OCI-LY3 (cell line): Measurements from ENCODE around the gene RASA2.

Source experiments
- H2AFZ ChIP-seq: fragments of 200-600, 300-600 bp; shearing (Covaris generic); 2 replicates; pipeline ENCODE4 v1.6.0; 2014; ENCODE audit warnings: antibody characterized with exemption, low read depth, low read length
- H3K27ac ChIP-seq: fragments of 200-600, 300-600 bp; sonication (generic); 2 replicates; pipeline ENCODE4 v1.5.1; 2014; ENCODE audit warnings: mild to moderate bottlenecking, low read length, moderate library complexity, mixed read lengths
- H3K27me3 ChIP-seq: fragments of 200-600, 300-600 bp; sonication (generic); 2 replicates; pipeline ENCODE4 v1.6.1; 2014; ENCODE audit warnings: low read depth, low read length, mixed read lengths
- H3K36me3 ChIP-seq: fragments of 200-600, 300-600 bp; sonication (generic); replicated peaks from 2 replicates; pipeline ENCODE3; 2014; ENCODE audit warnings: low read depth, low read length, mixed read lengths
- H3K4me1 ChIP-seq: fragments of 300-600, 200-600 bp; sonication (generic); 2 replicates; pipeline ENCODE4 v1.6.1; 2014; ENCODE audit warnings: low read length, mixed read lengths
- H3K4me2 ChIP-seq: fragments of 200-600, 300-600 bp; sonication (generic); 2 replicates; pipeline ENCODE4 v1.6.1; 2014; ENCODE audit warnings: low read length, mixed read lengths
- H3K4me3 ChIP-seq: fragments of 300-600, 200-600 bp; sonication (generic); 2 replicates; pipeline ENCODE4 v1.5.1; 2014; ENCODE audit warnings: antibody characterized with exemption, mild to moderate bottlenecking, low read length, moderate library complexity
- H3K79me2 ChIP-seq: fragments of 300-600, 200-600 bp; shearing (Covaris generic); 2 replicates; pipeline ENCODE4 v1.6.1; 2014; ENCODE audit warnings: mild to moderate bottlenecking, low read length, mixed read lengths
- H3K9ac ChIP-seq: fragments of 300-600, 200-600 bp; shearing (Covaris generic); 2 replicates; pipeline ENCODE4 v1.6.0; 2014; ENCODE audit warnings: mild to moderate bottlenecking, low read length, moderate library complexity
- H3K9me3 ChIP-seq: fragments of 200-600, 300-600 bp; shearing (Covaris generic); 2 replicates; pipeline ENCODE4 v1.6.1; 2014; ENCODE audit warnings: low read length, mixed read lengths; ENCODE audit not compliant: insufficient read depth
- H4K20me1 ChIP-seq: fragments of 200-600, 300-600 bp; sonication (generic); 2 replicates; pipeline ENCODE4 v1.6.1; 2016; ENCODE audit warnings: low read length, mixed read lengths; ENCODE audit not compliant: insufficient read depth
- EZH2phosphoT487 ChIP-seq: fragments of 200-600 bp; shearing (Covaris generic); IDR thresholded peaks from 2 replicates; pipeline ENCODE4 v1.6.1; 2018; ENCODE audit warnings: antibody characterized with exemption, mixed run types, low read depth
- TF ChIP-seq, protein P1 (sequence below): fragments of 200-600, 300-600 bp; sonication (generic); IDR thresholded peaks from 2 replicates; pipeline ENCODE4 v1.5.1; 2014; ENCODE audit warnings: antibody characterized with exemption, low read length, low read depth

Gene RASA2

GRCh38 chr3:141466633-141467169 is 20.1 kb upstream of the RASA2 start:
- Histone ChIP-seq H3K4me1 (peaks cover 8% of the 10 kb centered on the region), H3K27me3 (no peaks in the 10 kb centered on the region), H3K27ac (no peak overlapping the region), H2AFZ (no peak overlapping the region), H4K20me1 (no peaks in the 10 kb centered on the region), H3K4me2 (no peak overlapping the region), H3K9ac (no peak overlapping the region), H3K4me3 (no peak overlapping the region), H3K9me3 (peaks cover 10% of the 10 kb centered on the region; the same call in 1 of the 2 replicates), H3K79me2 (no peaks in the 10 kb centered on the region), H3K36me3 (no peaks in the 10 kb centered on the region)
- TF ChIP-seq EZH2phosphoT487 = no peak
- TF ChIP-seq, protein P1, sequence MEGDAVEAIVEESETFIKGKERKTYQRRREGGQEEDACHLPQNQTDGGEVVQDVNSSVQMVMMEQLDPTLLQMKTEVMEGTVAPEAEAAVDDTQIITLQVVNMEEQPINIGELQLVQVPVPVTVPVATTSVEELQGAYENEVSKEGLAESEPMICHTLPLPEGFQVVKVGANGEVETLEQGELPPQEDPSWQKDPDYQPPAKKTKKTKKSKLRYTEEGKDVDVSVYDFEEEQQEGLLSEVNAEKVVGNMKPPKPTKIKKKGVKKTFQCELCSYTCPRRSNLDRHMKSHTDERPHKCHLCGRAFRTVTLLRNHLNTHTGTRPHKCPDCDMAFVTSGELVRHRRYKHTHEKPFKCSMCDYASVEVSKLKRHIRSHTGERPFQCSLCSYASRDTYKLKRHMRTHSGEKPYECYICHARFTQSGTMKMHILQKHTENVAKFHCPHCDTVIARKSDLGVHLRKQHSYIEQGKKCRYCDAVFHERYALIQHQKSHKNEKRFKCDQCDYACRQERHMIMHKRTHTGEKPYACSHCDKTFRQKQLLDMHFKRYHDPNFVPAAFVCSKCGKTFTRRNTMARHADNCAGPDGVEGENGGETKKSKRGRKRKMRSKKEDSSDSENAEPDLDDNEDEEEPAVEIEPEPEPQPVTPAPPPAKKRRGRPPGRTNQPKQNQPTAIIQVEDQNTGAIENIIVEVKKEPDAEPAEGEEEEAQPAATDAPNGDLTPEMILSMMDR = no peak

GRCh38 chr3:141469720-141470119 is 17.1 kb upstream of the RASA2 start:
- TF ChIP-seq, protein P1 = no peak
- TF ChIP-seq EZH2phosphoT487 = no peak
- no peak overlapping the region for H3K4me3 ChIP-seq
- no peak overlapping the region for H3K9ac ChIP-seq
- no peaks in the 10 kb centered on the region for H4K20me1 ChIP-seq
- H3K79me2 ChIP-seq = no peaks in the 10 kb centered on the region
- no peak overlapping the region for H2AFZ ChIP-seq
- no peaks in the 10 kb centered on the region for H3K36me3 ChIP-seq
- H3K4me1 ChIP-seq = no peaks in the 10 kb centered on the region
- H3K27ac ChIP-seq = no peak overlapping the region
- H3K9me3 ChIP-seq = 0 out of 2 replicates have a peak, but pooled peaks cover 3% of the 10 kb centered on the region
- H3K4me2 ChIP-seq = no peak overlapping the region
- no peaks in the 10 kb centered on the region for H3K27me3 ChIP-seq

DNA sequence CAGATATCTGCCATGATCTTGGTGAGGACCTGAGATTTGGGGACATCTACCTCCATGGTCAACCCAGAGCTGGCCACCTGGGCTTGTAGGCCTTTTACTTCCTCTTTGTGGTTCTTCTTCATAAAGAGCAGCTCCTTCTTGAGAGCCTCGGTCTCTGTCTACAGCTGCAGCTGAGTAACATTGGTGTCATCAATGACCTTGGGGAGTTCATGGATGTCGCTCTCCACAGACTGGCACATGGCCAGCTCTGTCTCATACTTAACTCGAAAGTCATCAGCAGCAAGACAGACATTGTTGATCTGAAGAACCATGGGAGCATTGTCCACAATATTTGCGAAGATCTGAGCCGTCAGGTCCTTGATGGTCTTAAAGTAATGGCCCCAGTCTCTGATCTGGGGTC is 15.7 kb upstream of the RASA2 start:
- H3K27ac ChIP-seq = no peak overlapping the region
- no peaks in the 10 kb centered on the region for H3K36me3 ChIP-seq
- no peaks in the 10 kb centered on the region for H3K4me1 ChIP-seq
- TF ChIP-seq, protein P1 = no peak
- TF ChIP-seq EZH2phosphoT487 = no peak
- H3K4me3 ChIP-seq = no peak overlapping the region
- H3K27me3 ChIP-seq = no peaks in the 10 kb centered on the region
- no peaks in the 10 kb centered on the region for H4K20me1 ChIP-seq
- no peak overlapping the region for H3K4me2 ChIP-seq
- no peak overlapping the region for H2AFZ ChIP-seq
- H3K9me3 ChIP-seq = no peaks in the 10 kb centered on the region
- H3K79me2 ChIP-seq = no peaks in the 10 kb centered on the region
- no peak overlapping the region for H3K9ac ChIP-seq

DNA sequence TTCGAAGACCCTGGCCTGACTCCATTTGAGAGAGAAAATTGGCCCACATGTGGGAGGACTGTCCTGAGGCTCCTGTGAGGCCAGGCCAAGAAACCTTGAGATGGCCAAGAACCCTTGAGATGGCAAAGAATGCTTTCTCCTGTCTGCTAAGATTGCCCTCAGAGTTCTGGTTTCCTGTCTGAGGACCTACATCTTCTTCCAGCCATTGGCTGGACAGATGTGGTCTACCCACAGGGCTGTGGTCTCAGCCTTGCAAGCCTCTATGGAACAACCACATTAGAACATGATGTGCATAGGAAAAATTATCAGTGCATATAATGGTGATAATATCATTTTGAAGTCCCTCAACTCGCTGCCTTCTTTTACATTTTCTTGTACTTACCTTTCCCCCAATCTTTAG is 10.8 kb upstream of the RASA2 start:
- Histone ChIP-seq H3K27me3 (peaks cover 14% of the 10 kb centered on the region), H3K9ac (no peak overlapping the region), H3K36me3 (no peaks in the 10 kb centered on the region), H3K4me2 (no peak overlapping the region), H3K79me2 (no peaks in the 10 kb centered on the region), H4K20me1 (no peaks in the 10 kb centered on the region), H3K27ac (no peak overlapping the region), H3K4me3 (no peak overlapping the region), H3K9me3 (no peaks in the 10 kb centered on the region), H2AFZ (no peak overlapping the region), H3K4me1 (no peaks in the 10 kb centered on the region)
- no peak for TF ChIP-seq EZH2phosphoT487
- TF ChIP-seq, protein P1 = no peak
